K562 (cell line): ENCODE data around the gene ATP6V0E2. TPM values are rescaled to one million over a fixed set of nuclear protein-coding genes. Genes with fewer than 3 reads are reported as not detected.

Experiments
- ARID2 ChIP-seq: fragments of 450-650 bp; IDR thresholded peaks from 2 replicates; pipeline ENCODE4 v1.6.1; 2017; ENCODE audit warnings: antibody characterized with exemption, mild to moderate bottlenecking
- CTCF ChIP-seq, 3 experiments: IDR thresholded peaks in 2 of 3; conservative IDR thresholded peaks in 1 of 3; 2 replicates each; pipeline ENCODE4 v1.5.1; 2011 to 2012; ENCODE audit warnings: low read length in 3 of 3, mild to moderate bottlenecking in 3 of 3, control low read depth in 2 of 3, improper control_type of control experiment in 1 of 3, inconsistent platforms in 1 of 3, low read depth in 1 of 3, mixed read lengths in 1 of 3, moderate library complexity in 1 of 3; ENCODE audit not compliant: insufficient read depth in 2 of 3
- EHMT2 ChIP-seq: fragments of 450-650 bp; IDR thresholded peaks from 2 replicates; pipeline ENCODE4 v1.6.1; 2018; ENCODE audit warnings: antibody characterized with exemption
- ELF1 ChIP-seq: fragments of 200-800 bp; sonication (Bioruptor generic); IDR thresholded peaks from 2 replicates; pipeline ENCODE4 v1.6.1; 2016; ENCODE audit warnings: missing genetic modification characterization, missing compliant biosample characterization
- FOXM1 ChIP-seq, 2 experiments: fragments of 450-650 bp in 1 of 2; sonication (generic) in 1 of 2; formaldehyde crosslinking in 1 of 2; IDR thresholded peaks; 2 replicates each; pipeline versions ENCODE4 v1.6.1 to v1.9.0; 2017 to 2022; ENCODE audit warnings: low read depth in 2 of 2, mild to moderate bottlenecking in 2 of 2, missing genetic modification reagents in 1 of 2, moderate library complexity in 1 of 2
- GABPA ChIP-seq: fragments of 200-800 bp; sonication (Bioruptor generic); conservative IDR thresholded peaks from 2 replicates; pipeline ENCODE4 v1.6.1; 2016; ENCODE audit warnings: low read depth, missing genetic modification characterization, missing compliant biosample characterization
- HCFC1 ChIP-seq: IDR thresholded peaks from 2 replicates; pipeline ENCODE4 v1.6.1; 2012; ENCODE audit warnings: low read depth, low read length, improper control_type of control experiment
- KDM5B ChIP-seq: fragments of 200-600 bp; sonication (generic); IDR thresholded peaks from 2 replicates; pipeline ENCODE4 v1.6.1; 2012; ENCODE audit warnings: low read depth, mild to moderate bottlenecking, moderate library complexity, low read length, control low read depth, inconsistent platforms; ENCODE audit not compliant: insufficient replicate concordance
- MCM7 ChIP-seq, 2 experiments: fragments of 450-650 bp; IDR thresholded peaks; 2 replicates each; pipeline ENCODE4 v1.6.1; 2016 to 2018
- PURB ChIP-seq: sonication (generic); formaldehyde crosslinking; IDR thresholded peaks from 2 replicates; pipeline ENCODE4 v1.9.0; 2021; ENCODE audit warnings: low read depth, mild to moderate bottlenecking, missing genetic modification reagents
- SMAD3 ChIP-seq: fragments of 450-650 bp; formaldehyde crosslinking; conservative IDR thresholded peaks from 2 replicates; pipeline ENCODE4 v1.4.0; 2020; ENCODE audit warnings: mild to moderate bottlenecking
- UBTF ChIP-seq, 2 experiments: IDR thresholded peaks; 2 replicates each; pipeline ENCODE4 v1.6.1; 2012; ENCODE audit warnings: improper control_type of control experiment in 2 of 2, low read depth in 2 of 2, low read length in 2 of 2, borderline replicate concordance in 1 of 2
- ZC3H4 ChIP-seq: sonication (generic); formaldehyde crosslinking; IDR thresholded peaks from 2 replicates; pipeline ENCODE4 v1.9.0; 2021; ENCODE audit warnings: missing genetic modification reagents, borderline replicate concordance
- ZNF324 ChIP-seq: fragments of 250-450 bp; sonication (Bioruptor Pico); IDR thresholded peaks from 2 replicates; pipeline ENCODE4 v1.4.0; 2020; ENCODE audit warnings: mild to moderate bottlenecking
- ZNF354B ChIP-seq: fragments of 250-450 bp; sonication (Bioruptor Pico); IDR thresholded peaks from 2 replicates; pipeline ENCODE4 v1.4.0; 2020
- polyA plus RNA-seq, 8 experiments: library from polyadenylated mRNA; depleted of rRNA in 4 of 8; stranded (reverse) in 5 of 8; unstranded in 3 of 8; fragments of >200 nt; fragmentation: Nextera tagmentation in 2 of 8; fragmentation: Illumina TruSeq in 1 of 8; extraction: Ambion mirVana in 2 of 8; extraction: Trizol in 1 of 8; gene quantifications; 2 replicates each; pipeline versions ENCODE4 v1.2.1 to v1.2.3, GENCODE V29; 2011 to 2014; ENCODE audit warnings: inconsistent platforms in 1 of 8, missing spikeins in 1 of 8
- total RNA-seq, 7 experiments: library from RNA; depleted of rRNA in 6 of 7; stranded (reverse); fragments of >200 nt in 6 of 7; fragmentation: Illumina TruSeq in 2 of 7; extraction: Trizol in 2 of 7; gene quantifications; 2 replicates each; pipeline versions ENCODE4 v1.2.1 to v1.2.3, GENCODE V29; 2011 to 2021; ENCODE audit warnings: low replicate concordance in 1 of 7
- TF ChIP-seq, protein P1 (sequence below): fragments of 450-650 bp; IDR thresholded peaks from 2 replicates; pipeline ENCODE4 v1.6.1; 2017; ENCODE audit warnings: antibody characterized with exemption, mild to moderate bottlenecking
- TF ChIP-seq, protein P2 (sequence below): fragments of 450-650 bp; formaldehyde crosslinking; IDR thresholded peaks from 2 replicates; pipeline ENCODE4 v1.4.0; 2020; ENCODE audit warnings: mild to moderate bottlenecking, moderate library complexity

ATP6V0E2 gene
- total and polyA plus RNA-seq, 9 of the 15 experiments (the other 6 are each of a cell fraction or from before 2014, with no cell fraction given): 0.55 to 18.5 (median 10.9) TPM

DNA sequence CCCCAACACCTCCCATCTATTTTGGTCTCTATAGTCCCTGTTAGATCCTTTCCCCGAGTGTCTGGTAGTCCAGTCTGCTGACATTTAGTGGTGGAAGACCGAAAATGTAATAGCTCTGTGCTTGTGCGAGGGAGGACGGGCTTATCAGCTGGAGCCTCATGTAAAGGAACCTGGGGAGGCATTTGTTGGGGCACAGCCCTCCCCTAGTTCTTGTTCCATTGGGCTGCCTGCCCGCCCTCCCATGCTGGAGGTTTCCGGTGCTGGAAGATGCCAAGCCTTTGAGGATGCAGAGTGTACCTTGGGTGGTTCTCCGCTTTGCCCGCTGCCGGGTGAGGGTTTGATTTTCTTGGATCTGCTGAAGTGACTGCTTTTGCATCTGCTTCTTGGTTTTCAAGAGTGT is 30.2 kb upstream of the ATP6V0E2 start (continued):
- TF ChIP-seq, protein P1, sequence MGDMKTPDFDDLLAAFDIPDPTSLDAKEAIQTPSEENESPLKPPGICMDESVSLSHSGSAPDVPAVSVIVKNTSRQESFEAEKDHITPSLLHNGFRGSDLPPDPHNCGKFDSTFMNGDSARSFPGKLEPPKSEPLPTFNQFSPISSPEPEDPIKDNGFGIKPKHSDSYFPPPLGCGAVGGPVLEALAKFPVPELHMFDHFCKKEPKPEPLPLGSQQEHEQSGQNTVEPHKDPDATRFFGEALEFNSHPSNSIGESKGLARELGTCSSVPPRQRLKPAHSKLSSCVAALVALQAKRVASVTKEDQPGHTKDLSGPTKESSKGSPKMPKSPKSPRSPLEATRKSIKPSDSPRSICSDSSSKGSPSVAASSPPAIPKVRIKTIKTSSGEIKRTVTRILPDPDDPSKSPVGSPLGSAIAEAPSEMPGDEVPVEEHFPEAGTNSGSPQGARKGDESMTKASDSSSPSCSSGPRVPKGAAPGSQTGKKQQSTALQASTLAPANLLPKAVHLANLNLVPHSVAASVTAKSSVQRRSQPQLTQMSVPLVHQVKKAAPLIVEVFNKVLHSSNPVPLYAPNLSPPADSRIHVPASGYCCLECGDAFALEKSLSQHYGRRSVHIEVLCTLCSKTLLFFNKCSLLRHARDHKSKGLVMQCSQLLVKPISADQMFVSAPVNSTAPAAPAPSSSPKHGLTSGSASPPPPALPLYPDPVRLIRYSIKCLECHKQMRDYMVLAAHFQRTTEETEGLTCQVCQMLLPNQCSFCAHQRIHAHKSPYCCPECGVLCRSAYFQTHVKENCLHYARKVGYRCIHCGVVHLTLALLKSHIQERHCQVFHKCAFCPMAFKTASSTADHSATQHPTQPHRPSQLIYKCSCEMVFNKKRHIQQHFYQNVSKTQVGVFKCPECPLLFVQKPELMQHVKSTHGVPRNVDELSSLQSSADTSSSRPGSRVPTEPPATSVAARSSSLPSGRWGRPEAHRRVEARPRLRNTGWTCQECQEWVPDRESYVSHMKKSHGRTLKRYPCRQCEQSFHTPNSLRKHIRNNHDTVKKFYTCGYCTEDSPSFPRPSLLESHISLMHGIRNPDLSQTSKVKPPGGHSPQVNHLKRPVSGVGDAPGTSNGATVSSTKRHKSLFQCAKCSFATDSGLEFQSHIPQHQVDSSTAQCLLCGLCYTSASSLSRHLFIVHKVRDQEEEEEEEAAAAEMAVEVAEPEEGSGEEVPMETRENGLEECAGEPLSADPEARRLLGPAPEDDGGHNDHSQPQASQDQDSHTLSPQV: no peak
- TF ChIP-seq KDM5B (no peak), CTCF (IDR thresholded peaks at IDR 0.05 in 2 of 3, conservative IDR thresholded peaks at IDR 0.05 in 1 of 3; ENCODE audit: insufficient read depth in 2 of 3, low read depth in 1 of 3, low read length in 3 of 3) (0 out of 6 replicates have a peak, but pooled peaks of 1 of the 3 experiments have one; percentile 1), UBTF (IDR thresholded peaks at IDR 0.05; ENCODE audit: borderline replicate concordance in 1 of 2, low read depth in 2 of 2, low read length in 2 of 2) (0 out of 4 replicates have a peak, but pooled peaks of 1 of the 2 experiments have one; percentile 31), ZC3H4 (CRISPR knock-in tag) (no peak), ELF1 (tag) (no peak), MCM7 (IDR thresholded peaks at IDR 0.05) (no peak), ZNF354B (CRISPR knock-in tag) (no peak), ARID2 (no peak), GABPA (tag) (peak; percentile 50), HCFC1 (no peak), SMAD3 (no peak), ZNF324 (CRISPR knock-in tag) (no peak), FOXM1 (IDR thresholded peaks at IDR 0.05; ENCODE audit: low read depth) (no peak), FOXM1 (CRISPR knock-in tag; IDR thresholded peaks at IDR 0.05; ENCODE audit: low read depth) (no peak), PURB (CRISPR knock-in tag) (no peak), EHMT2 (no peak)
- TF ChIP-seq, protein P2, sequence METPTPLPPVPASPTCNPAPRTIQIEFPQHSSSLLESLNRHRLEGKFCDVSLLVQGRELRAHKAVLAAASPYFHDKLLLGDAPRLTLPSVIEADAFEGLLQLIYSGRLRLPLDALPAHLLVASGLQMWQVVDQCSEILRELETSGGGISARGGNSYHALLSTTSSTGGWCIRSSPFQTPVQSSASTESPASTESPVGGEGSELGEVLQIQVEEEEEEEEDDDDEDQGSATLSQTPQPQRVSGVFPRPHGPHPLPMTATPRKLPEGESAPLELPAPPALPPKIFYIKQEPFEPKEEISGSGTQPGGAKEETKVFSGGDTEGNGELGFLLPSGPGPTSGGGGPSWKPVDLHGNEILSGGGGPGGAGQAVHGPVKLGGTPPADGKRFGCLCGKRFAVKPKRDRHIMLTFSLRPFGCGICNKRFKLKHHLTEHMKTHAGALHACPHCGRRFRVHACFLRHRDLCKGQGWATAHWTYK (CRISPR knock-in tag): no peak
